ENCODE results near the gene ROPN1.

The ROPN1 gene

DNA sequence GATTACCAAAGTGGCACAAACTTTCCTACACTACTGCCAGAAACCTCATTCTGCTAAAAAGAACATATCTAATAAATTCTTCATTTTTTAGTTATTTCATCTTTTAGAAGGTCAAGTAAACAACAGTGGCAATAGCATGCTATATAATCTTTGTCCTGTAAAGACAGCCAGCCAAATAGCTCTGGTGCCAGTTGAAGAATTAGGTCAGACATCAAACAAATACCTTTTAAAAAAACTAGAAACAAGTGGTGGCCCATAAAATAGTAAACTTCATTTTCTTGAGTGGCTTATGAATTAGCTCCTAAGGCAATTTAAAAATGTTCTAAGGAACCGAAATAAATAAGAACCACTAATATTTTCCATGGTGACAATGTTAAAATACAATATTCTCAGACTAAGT is 50.4 kb downstream of the ROPN1 start:
- no peak for DNase-seq

DNA sequence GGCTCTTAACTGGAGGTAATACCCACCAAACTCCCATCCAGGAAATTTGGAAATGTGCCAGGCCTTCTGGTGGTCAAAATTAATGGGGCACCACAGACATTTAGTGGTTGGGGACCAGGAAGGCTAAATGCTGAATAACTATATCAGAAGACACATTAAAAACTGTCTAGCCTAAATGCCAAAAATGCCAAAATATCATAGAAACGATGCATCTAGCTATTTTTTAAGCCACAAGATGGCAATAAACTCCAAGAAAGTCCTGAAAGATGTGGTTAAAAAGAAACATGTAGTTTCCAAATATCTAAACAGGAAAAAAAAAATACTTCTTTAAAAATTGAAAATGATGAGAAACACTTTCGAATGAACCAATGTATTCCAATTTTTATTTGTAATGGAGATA is 50.8 kb downstream of the ROPN1 start:
- DNase-seq, result no peak

DNA sequence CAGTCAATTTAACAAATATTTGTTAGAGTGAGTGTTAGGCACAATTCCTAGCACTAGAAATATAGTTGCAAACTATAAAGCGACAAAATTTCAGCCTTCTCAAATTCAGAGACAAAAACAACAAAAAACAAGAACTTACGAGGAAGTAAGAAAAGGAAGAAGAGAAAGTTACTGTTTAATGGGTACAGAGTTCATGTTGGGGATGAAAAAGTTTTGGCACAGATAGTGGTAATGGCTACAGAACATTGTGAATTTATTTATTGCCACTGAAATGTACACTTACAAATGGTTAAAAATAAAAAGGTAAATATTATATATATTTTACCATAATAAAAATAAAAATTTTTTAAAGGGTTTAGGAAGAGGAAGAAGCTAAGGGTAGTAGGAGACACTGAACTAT is 52.2 kb downstream of the ROPN1 start:
- no peak for DNase-seq

DNA sequence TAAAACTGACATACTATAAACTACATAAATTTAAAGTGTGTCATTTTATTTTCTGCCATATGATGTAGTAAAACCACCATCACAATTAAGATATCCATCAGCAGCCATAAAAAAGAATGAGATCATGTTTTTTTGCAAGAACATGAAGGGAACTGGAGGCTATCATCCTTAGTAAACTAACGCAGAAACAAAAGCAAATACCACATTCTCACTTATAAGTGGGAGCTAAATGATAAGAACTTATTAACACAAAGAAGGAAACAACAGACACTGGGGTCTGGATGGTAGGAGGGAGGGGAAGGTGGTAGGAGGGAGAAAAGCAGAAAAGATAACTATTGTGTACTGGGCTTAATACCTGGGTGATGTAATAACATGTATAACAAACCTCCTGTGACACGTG is 55.5 kb downstream of the ROPN1 start:
- no peak for DNase-seq

DNA sequence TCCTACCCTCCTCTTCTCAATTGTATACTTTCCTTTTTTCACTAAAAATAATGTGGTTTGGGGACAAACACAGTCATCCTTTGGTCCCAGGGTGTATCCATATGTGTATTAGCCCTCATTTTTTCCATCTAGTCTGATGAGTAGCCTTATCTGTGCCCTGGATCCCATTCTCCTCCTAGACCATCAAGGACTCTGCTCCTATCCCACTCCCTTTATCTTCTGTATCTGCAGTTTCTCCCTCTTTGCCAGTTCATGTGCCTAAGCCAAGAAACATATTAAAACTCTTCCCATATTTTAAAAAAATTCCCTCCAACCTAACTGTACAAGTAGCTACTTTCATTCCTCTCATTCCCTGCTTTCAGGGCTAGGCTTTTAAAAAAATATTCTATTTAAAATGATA is 56.1 kb downstream of the ROPN1 start:
- no peak for DNase-seq

DNA sequence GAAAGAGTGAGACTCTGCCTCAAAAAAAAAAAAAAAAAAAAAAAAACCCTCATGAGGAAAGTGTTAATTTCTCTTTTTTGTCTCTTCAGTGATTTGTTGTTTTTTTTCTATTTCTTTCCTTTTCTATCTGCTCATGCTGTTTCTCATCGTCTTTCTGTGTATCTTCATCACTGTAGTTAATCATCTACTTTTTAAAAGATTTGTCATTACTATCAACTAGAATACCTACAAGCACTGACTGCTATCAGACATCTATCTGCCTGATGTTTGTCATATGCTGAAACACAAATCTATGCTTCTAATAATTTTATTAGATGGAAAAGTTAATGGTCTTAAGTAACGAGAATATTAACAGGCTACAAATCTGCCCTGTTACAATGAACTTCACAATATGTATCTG is 57.7 kb downstream of the ROPN1 start:
- DNase-seq, result no peak

DNA sequence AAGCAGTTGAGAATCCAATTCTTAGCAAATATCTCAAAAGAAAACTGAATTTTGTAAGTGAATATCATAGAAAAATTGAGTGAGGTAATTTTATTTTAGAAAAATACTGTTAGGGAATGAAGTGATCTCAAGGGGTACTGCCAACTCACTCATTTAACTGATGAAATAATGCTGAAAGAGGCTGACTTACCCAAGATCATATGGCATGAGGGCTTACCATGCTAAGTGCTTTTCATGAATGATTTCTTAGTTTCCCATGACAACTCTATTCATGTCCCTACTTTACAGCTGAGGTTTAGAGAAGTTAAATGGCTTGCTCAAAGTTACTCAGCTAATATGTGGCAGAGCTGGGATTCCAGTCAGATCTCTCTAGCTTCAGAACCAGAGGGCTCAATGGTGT is 61.5 kb downstream of the ROPN1 start:
- no peak for DNase-seq

DNA sequence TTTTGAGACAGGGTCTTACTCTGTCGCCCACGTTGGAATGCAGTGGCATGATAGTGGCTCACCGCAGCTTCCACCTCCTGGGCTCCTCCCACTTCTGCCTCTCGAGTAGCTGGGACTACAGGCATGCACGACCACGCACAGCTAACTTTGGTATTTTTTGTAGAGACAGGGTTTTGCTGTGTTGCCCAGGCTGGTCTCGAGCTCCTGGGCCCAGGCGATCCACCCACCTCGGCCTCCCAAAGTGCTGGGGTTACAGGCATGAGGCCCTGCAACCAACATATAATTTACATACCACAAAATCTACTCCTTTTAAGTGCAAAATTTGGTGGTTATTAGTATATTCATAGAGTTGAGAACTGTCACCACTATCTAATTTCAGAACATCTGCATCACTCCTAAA is 62.6 kb downstream of the ROPN1 start:
- no peak for DNase-seq

DNA sequence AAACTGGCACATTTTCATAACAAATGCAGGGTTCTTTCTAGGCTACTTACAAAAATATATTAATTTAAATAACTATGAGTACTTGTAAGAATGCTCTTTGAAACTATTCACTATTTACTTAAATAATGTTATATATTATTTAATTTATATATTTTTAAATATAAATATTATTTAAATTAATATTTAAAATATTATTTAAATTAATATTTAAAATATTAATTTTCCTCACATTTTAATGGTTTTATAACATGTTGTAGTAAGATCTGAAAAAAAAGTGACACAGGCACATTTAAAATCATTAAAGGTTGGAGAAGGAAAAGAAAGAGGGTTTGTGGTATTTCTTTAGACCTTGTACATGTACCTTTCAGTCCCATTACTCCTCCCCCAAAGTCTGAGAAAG is 65.5 kb downstream of the ROPN1 start:
- no peak for DNase-seq

DNA sequence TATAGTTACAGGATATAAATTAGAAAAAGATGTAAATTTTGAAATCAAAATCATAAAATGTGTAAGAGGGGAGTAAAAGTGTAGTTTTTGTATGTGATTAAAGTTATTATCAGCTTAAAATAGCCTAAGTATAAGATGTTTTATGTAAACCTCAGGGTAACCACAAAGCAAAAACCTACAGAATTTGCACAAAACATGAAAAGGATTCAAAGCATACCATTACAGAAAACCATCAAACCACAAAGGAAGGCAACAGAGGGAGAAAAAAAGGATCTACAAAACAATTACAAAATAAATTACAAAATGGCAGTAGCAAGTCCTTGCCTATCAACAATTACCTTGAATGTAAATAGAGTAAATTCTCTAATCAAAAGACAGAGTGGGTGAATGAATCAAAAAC is 71.1 kb downstream of the ROPN1 start:
- DNase-seq, result no peak

DNA sequence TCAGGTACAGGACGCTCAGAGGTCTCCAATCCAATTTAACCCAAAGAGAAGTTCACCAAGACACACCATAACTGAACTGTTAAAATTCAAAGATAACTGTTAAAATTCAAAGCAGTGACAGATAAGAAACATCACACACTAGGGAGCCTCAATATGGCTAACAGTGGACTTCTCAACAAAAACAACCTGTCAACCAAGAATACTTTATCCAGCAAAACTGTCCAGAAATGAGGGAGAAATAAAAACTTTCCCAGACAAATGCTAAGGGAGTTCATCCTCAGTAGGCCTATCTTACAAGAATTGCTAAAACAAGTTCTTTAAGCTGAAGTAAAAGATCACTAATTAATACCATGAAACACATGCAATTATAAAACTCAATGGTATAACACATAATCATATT is 71.5 kb downstream of the ROPN1 start:
- DNase-seq, result no peak

DNA sequence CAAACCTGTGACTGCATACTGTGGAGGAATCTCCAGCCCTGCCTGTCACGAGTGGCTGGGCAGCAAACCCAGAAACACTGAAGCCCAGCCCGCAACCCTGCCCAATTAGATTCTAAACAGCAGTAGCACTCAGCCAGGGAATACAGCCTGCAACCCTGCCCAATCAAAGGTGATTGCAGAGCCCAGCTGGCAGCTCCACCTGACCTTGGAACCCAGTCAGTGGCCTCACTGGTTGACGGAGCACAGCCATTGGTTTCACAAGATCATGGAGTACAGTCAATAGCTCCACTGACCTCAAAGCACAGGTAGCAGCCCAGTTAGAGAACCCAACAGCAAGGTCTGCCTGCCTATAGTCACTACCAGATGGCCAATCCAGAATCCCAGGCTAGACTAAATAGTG is 72.6 kb downstream of the ROPN1 start:
- no peak for DNase-seq

Data from NCI-H774 (cell line).